Measurements from ENCODE around the gene TOM1L2. TPM values are rescaled to one million over a fixed set of nuclear protein-coding genes. Genes with fewer than 3 reads are reported as not detected.
"Not testable (repeated sequence)": the region's sequence is repeated elsewhere in the genome, so short reads cannot be mapped to it uniquely, and the experiment has no call there.

The TOM1L2 gene
- total RNA-seq, 2 experiments from 2014 or later, result 22.1 to 25.0 TPM

DNA sequence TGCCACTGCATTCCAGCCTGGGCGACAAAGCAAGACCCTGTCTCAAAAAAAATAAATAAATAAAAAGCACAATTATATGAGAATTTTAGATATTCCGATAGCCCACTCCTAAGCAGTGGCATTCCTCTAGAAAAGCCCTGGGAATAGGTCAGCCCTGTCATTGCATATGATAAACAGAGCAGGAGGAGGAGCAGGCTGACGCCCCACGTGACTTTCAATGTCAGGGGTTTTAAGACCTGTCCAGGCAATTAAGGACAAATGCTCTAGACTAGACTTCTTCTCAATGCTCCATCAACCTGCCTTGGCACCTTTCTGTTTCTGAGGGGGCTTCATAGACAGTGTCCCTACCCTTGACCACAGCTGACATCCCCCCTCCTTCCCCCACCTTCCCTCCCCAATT lies 7.5 kb downstream of the TOM1L2 start:
- H3K4me3 Mint-ChIP-seq, result no peak overlapping the region
- H3K4me1 Mint-ChIP-seq (ENCODE audit: low read depth), result peaks cover 47% of the 10 kb centered on the region
- no peaks in the 10 kb centered on the region for H3K27me3 Mint-ChIP-seq (ENCODE audit: low read depth)
- ChIA-PET CTCF (no interaction called here), POLR2A (no interaction called here)
- H3K36me3 Mint-ChIP-seq (ENCODE audit: low read depth), result peaks cover 6% of the 10 kb centered on the region
- ATAC-seq, result no peak
- no peak overlapping the region for H3K27ac Mint-ChIP-seq
- H3K9me3 Mint-ChIP-seq (ENCODE audit: insufficient read depth), result no peaks in the 10 kb centered on the region
- no peak for DNase-seq

DNA sequence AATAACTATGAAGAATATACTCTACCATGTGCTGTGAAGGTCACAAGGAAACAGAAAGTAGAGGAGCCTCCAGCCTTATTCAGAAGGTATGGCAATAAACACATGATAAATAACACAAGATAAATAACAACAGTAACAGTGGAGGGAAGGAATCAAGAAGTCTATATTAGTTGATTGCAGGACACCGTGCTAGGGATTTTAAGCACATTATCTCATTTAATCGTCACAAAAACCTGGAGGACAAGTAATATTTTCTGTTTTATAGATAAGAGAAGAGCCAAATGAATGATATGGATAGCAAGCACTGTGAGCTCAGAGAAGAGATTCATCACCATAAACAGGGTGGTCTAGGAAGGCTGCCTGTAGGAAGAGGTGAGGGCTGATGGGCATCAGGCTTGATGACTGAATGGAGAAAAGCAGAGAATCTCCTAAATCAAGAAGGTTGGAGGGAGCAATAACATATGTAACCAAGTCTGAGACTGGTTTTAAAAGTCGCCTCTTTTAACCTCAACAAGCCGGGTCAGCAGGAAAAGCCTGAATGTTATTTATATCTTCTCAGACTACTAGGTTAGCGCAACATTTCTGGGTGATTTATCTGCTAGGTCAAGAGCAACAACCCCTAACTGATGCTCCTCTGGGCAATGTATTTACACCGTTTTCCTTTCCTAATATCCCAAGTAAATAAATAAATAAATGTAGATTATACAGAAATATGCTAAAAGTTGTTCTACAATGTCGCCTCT lies 8.3 kb downstream of the TOM1L2 start:
- H3K4me1 Mint-ChIP-seq (ENCODE audit: low read depth), result peaks cover 55% of the 10 kb centered on the region
- ATAC-seq, result no peak
- ChIA-PET CTCF (no interaction called here), POLR2A (no interaction called here)
- H3K27ac Mint-ChIP-seq, result no peak overlapping the region
- H3K27me3 Mint-ChIP-seq (ENCODE audit: low read depth), result no peaks in the 10 kb centered on the region
- H3K4me3 Mint-ChIP-seq, result no peak overlapping the region
- no peak for DNase-seq
- H3K9me3 Mint-ChIP-seq (ENCODE audit: insufficient read depth), result no peaks in the 10 kb centered on the region
- peaks cover 10% of the 10 kb centered on the region for H3K36me3 Mint-ChIP-seq (ENCODE audit: low read depth)

- ATAC-seq (no peak), DNase-seq (no peak)
- H3K4me1 Mint-ChIP-seq (ENCODE audit: low read depth), result peaks cover 61% of the 10 kb centered on the region
- CTCF ChIA-PET, result no interaction called here
- H3K4me3 Mint-ChIP-seq, result no peak overlapping the region
- peaks cover 10% of the 10 kb centered on the region for H3K36me3 Mint-ChIP-seq (ENCODE audit: low read depth)
- H3K27me3 Mint-ChIP-seq (ENCODE audit: low read depth), result no peaks in the 10 kb centered on the region
- H3K27ac Mint-ChIP-seq, result no peak overlapping the region
- POLR2A ChIA-PET, result no interaction called here
- H3K9me3 Mint-ChIP-seq (ENCODE audit: insufficient read depth), result no peaks in the 10 kb centered on the region
Measured at GRCh38 chr17:17963066-17963465, 9.1 kb downstream of the TOM1L2 start.

DNA sequence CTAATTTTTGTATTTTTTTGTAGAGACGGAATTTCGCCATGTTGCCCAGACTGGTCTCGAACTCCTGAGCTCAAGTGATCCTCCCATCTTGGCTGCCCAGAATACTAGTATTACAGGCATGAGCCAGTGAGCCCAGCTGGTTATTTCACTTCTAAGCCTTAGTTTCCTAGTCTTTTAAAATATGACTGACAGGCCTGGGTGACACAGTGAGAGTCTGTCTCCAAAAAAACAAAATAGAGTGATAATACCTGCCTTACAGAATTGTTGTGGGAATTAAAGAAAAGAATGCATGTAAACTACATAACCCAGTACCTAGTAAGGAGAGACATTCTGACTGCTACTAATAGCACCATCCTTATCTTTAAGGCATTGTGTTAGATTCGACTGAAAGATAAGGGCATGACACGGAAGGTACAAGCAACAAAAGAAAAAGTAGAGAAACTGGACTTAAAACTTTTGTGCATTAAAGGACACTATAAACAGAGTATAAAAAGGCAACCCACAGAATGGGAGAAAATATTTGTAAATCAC lies 11.6 kb downstream of the TOM1L2 start:
- Mint-ChIP-seq H3K4me1 (ENCODE audit: low read depth) (peaks cover 69% of the 10 kb centered on the region), H3K27ac (peak overlapping the region; percentile 98), H3K4me3 (peak overlapping the region; percentile 75), H3K9me3 (ENCODE audit: insufficient read depth) (peaks cover 3% of the 10 kb centered on the region), H3K36me3 (ENCODE audit: low read depth) (peaks cover 22% of the 10 kb centered on the region), H3K27me3 (ENCODE audit: low read depth) (no peaks in the 10 kb centered on the region)
- ChIA-PET CTCF (interaction anchor here (0.7 to 1.6 kb wide), 7 partner anchors 9 to 111 kb away, joined by 3 to 6 read pairs (median 4); partner anchors contain the start of genes DRC3 and TOM1L2), POLR2A (interaction anchor here (0.8 to 1.3 kb wide), 4 partner anchors 9 to 124 kb away, joined by 3 to 4 read pairs (median 3); no protein-coding TSS in a partner anchor)
- no peak for DNase-seq
- no peak for ATAC-seq

GRCh38 chr17:17959520-17960361 lies 12.5 kb downstream of the TOM1L2 start:
- Mint-ChIP-seq H3K4me3 (peak overlapping the region; percentile 75), H3K36me3 (ENCODE audit: low read depth) (peaks cover 27% of the 10 kb centered on the region), H3K27me3 (ENCODE audit: low read depth) (no peaks in the 10 kb centered on the region), H3K9me3 (ENCODE audit: insufficient read depth) (peaks cover 3% of the 10 kb centered on the region), H3K4me1 (ENCODE audit: low read depth) (peaks cover 67% of the 10 kb centered on the region), H3K27ac (peak overlapping the region; percentile 98)
- DNase-seq (peak; percentile 48), ATAC-seq (peak; percentile 76)
- ChIA-PET CTCF (interaction anchor here (0.7 to 1.6 kb wide), 8 partner anchors 10 to 110 kb away, joined by 3 to 6 read pairs (median 4); partner anchors contain the start of genes DRC3 and TOM1L2), POLR2A (interaction anchor here (0.7 to 1.6 kb wide), 9 partner anchors 9 to 169 kb away, joined by 3 to 9 read pairs (median 3); partner anchors contain the start of genes DRC3 and TOM1L2)

DNA sequence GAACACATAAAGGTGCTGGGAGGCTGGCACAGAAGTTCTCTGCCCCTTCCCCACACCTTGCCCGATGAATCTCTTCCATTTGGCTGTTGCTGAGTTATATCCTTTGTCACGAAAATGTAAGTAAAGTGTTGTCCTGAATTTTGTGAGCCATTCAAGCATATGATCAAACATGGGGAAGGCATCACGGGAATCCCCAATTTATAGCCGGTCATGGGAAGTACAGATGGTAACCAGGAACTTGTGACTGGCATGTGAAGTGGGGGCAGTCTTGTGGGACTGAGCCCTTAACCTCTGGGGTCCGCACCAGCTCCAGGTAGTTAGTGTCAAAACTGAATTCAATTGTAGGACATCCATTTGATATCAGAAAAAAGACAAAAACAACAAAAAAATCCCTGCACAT lies 13.2 kb downstream of the TOM1L2 start:
- ATAC-seq (no peak), DNase-seq (no peak)
- POLR2A ChIA-PET, result interaction anchor here (0.7 to 2.3 kb wide), 5 partner anchors 13 to 169 kb away, joined by 3 to 8 read pairs (median 4); partner anchors contain the start of genes DRC3, SREBF1 and TOM1L2
- H3K4me3 Mint-ChIP-seq, result peak overlapping the region; percentile 75
- peak overlapping the region; percentile 98 for H3K27ac Mint-ChIP-seq
- H3K9me3 Mint-ChIP-seq (ENCODE audit: insufficient read depth), result peaks cover 3% of the 10 kb centered on the region
- no peaks in the 10 kb centered on the region for H3K27me3 Mint-ChIP-seq (ENCODE audit: low read depth)
- peaks cover 66% of the 10 kb centered on the region for H3K4me1 Mint-ChIP-seq (ENCODE audit: low read depth)
- peaks cover 27% of the 10 kb centered on the region for H3K36me3 Mint-ChIP-seq (ENCODE audit: low read depth)
- CTCF ChIA-PET, result interaction anchor here (1.2 to 1.6 kb wide), 4 partner anchors 10 to 109 kb away, joined by 3 to 6 read pairs (median 4); partner anchors contain the start of genes DRC3 and TOM1L2

GRCh38 chr17:17957584-17957916 lies 14.7 kb downstream of the TOM1L2 start:
- POLR2A ChIA-PET, result interaction anchor here (0.6 to 2.3 kb wide), 9 partner anchors 11 to 201 kb away, joined by 3 to 8 read pairs (median 4); partner anchors contain the start of genes DRC3, SREBF1 and TOM1L2
- no peak overlapping the region for H3K4me3 Mint-ChIP-seq
- peak overlapping the region; percentile 98 for H3K27ac Mint-ChIP-seq
- H3K4me1 Mint-ChIP-seq (ENCODE audit: low read depth), result peaks cover 57% of the 10 kb centered on the region
- H3K9me3 Mint-ChIP-seq (ENCODE audit: insufficient read depth), result peaks cover 3% of the 10 kb centered on the region
- CTCF ChIA-PET, result interaction anchor here (0.6 to 1.7 kb wide), 8 partner anchors 9 to 182 kb away, joined by 3 to 7 read pairs (median 4); no protein-coding TSS in a partner anchor
- DNase-seq, result no peak
- no peak for ATAC-seq
- H3K36me3 Mint-ChIP-seq (ENCODE audit: low read depth), result peaks cover 24% of the 10 kb centered on the region
- H3K27me3 Mint-ChIP-seq (ENCODE audit: low read depth), result no peaks in the 10 kb centered on the region

DNA sequence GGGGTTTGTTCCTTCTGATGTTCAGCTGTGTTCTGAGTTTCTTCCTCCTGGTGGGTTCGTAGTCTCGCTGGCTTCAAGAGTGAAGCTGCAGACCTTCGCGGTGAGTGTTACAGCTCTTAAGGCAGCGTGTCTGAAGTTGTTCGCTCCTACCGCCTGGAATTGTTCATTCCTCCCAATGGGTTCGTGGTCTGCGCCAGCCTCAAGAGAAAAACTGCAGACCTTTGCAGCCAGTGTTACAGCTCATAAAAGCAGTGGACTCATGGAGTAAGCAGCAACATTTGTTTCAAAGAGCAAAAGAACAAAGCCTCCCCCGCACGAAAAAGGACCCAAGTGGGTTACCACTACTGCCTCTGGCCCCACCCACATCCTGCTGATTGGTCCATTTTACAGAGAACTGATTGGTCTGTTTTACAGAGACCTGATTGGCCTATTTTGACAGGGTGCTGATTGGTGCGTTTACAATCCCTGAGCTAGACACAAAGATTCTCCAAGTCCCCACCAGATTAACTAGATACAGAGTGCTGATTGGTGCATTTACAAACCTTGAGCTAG lies 16.3 kb downstream of the TOM1L2 start:
- H3K4me3 Mint-ChIP-seq; H3K9me3 Mint-ChIP-seq (ENCODE audit: insufficient read depth); ATAC-seq; H3K27me3 Mint-ChIP-seq (ENCODE audit: low read depth): not testable (repeated sequence)
- peak; percentile 51 for DNase-seq
- POLR2A ChIA-PET, result interaction anchor here (1.0 to 1.2 kb wide), 2 partner anchors 15 to 17 kb away, joined by 3 to 4 read pairs; partner anchors contain the start of genes DRC3 and TOM1L2
- H3K36me3 Mint-ChIP-seq (ENCODE audit: low read depth), result peaks cover 21% of the 10 kb centered on the region
- peaks cover 47% of the 10 kb centered on the region for H3K4me1 Mint-ChIP-seq (ENCODE audit: low read depth)
- peak overlapping the region; percentile 66 for H3K27ac Mint-ChIP-seq
- CTCF ChIA-PET, result interaction anchor here (1.4 to 1.8 kb wide), 3 partner anchors 37 to 143 kb away, joined by 3 to 8 read pairs (median 3); no protein-coding TSS in a partner anchor

GRCh38 chr17:17954079-17954478 lies 18.1 kb downstream of the TOM1L2 start:
- CTCF ChIA-PET, result no interaction called here
- DNase-seq, result no peak
- ATAC-seq, result no peak
- H3K9me3 Mint-ChIP-seq (ENCODE audit: insufficient read depth), result peaks cover 3% of the 10 kb centered on the region
- POLR2A ChIA-PET, result no interaction called here
- no peaks in the 10 kb centered on the region for H3K27me3 Mint-ChIP-seq (ENCODE audit: low read depth)
- peaks cover 20% of the 10 kb centered on the region for H3K36me3 Mint-ChIP-seq (ENCODE audit: low read depth)
- H3K4me3 Mint-ChIP-seq, result no peak overlapping the region
- peaks cover 29% of the 10 kb centered on the region for H3K4me1 Mint-ChIP-seq (ENCODE audit: low read depth)
- H3K27ac Mint-ChIP-seq, result no peak overlapping the region

GRCh38 chr17:17952691-17953090 lies 19.5 kb downstream of the TOM1L2 start:
- POLR2A ChIA-PET, result no interaction called here
- H3K9me3 Mint-ChIP-seq (ENCODE audit: insufficient read depth), result peaks cover 3% of the 10 kb centered on the region
- DNase-seq (no peak), ATAC-seq (no peak)
- CTCF ChIA-PET, result no interaction called here
- no peaks in the 10 kb centered on the region for H3K27me3 Mint-ChIP-seq (ENCODE audit: low read depth)
- H3K4me1 Mint-ChIP-seq (ENCODE audit: low read depth), result peaks cover 16% of the 10 kb centered on the region
- peaks cover 17% of the 10 kb centered on the region for H3K36me3 Mint-ChIP-seq (ENCODE audit: low read depth)
- H3K4me3 Mint-ChIP-seq, result no peak overlapping the region
- H3K27ac Mint-ChIP-seq, result no peak overlapping the region

DNA sequence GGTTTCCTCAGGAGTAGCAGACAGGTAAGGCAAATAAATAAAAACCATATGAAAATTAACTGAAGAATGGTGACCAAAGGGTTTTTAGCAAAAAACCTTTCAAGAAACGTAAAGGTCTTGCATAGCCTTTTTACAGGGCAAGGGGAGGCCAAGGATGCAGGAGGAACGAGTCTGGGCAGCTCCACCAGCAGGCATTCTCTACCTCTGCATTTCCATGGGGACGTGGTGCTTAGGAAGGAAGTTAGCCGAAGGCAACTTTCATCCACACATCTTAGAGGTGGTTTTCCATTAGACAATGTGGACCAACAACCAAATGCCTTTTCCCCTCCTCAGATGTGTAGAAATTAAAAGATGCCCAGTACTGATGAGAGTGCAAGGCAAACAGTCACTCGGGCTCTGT lies 20.7 kb downstream of the TOM1L2 start:
- H3K27me3 Mint-ChIP-seq (ENCODE audit: low read depth), result no peaks in the 10 kb centered on the region

More for the DNA sequence above, 20.7 kb downstream of the TOM1L2 start:
- peaks cover 3% of the 10 kb centered on the region for H3K9me3 Mint-ChIP-seq (ENCODE audit: insufficient read depth)
- ChIA-PET CTCF (no interaction called here), POLR2A (no interaction called here)
- ATAC-seq (no peak), DNase-seq (no peak)
- H3K36me3 Mint-ChIP-seq (ENCODE audit: low read depth), result peaks cover 13% of the 10 kb centered on the region
- no peak overlapping the region for H3K27ac Mint-ChIP-seq
- no peak overlapping the region for H3K4me3 Mint-ChIP-seq
- peaks cover 10% of the 10 kb centered on the region for H3K4me1 Mint-ChIP-seq (ENCODE audit: low read depth)

All from activated CD8-positive, alpha-beta T cell treated with anti-CD3 and anti-CD28 coated beads, Interleukin-2, amount 10 ng/mL, durations not matched to agents 7 days and 5 days (primary cell).